GM12878 (cell line): ENCODE data around the gene EXOC7. TPM values are rescaled to one million over a fixed set of nuclear protein-coding genes. Genes with fewer than 3 reads are reported as not detected.

ENCODE experiments used
- ATF7 ChIP-seq: fragments of 450-650 bp; IDR thresholded peaks from 2 replicates; pipeline ENCODE4 v1.6.1; 2016; ENCODE audit warnings: low read depth, mild to moderate bottlenecking
- BHLHE40 ChIP-seq, 2 experiments: fragments of 450-650 bp in 1 of 2; IDR thresholded peaks; 2 replicates each; pipeline ENCODE4 v1.6.1; 2011 to 2017; ENCODE audit warnings: low read depth in 2 of 2, borderline replicate concordance in 1 of 2, improper control_type of control experiment in 1 of 2, low read length in 1 of 2, mild to moderate bottlenecking in 1 of 2
- CEBPB ChIP-seq, 2 experiments: fragments of 150-350 bp in 1 of 2; IDR thresholded peaks; 2 replicates each; pipeline ENCODE4 v1.6.1; 2012 to 2014; ENCODE audit warnings: low read depth in 2 of 2, low read length in 2 of 2, borderline replicate concordance in 1 of 2, inconsistent platforms in 1 of 2
- CHD2 ChIP-seq: IDR thresholded peaks from 2 replicates; pipeline ENCODE4 v1.6.1; 2011; ENCODE audit warnings: low read depth, low read length, improper control_type of control experiment, borderline replicate concordance
- CREB1 ChIP-seq: IDR thresholded peaks from 2 replicates; pipeline ENCODE4 v1.6.1; 2012; ENCODE audit warnings: low read depth, mild to moderate bottlenecking, inconsistent platforms
- EED ChIP-seq: sonication (generic); IDR thresholded peaks from 2 replicates; pipeline ENCODE4 v1.6.1; 2016; ENCODE audit warnings: antibody characterized with exemption, low read depth
- ETV6 ChIP-seq, 2 experiments: fragments of 450-650 bp in 1 of 2; IDR thresholded peaks in 1 of 2; conservative IDR thresholded peaks in 1 of 2; 2 replicates each; pipeline ENCODE4 v1.6.1; 2014; ENCODE audit warnings: antibody characterized with exemption in 1 of 2, borderline replicate concordance in 1 of 2, low read depth in 1 of 2, mild to moderate bottlenecking in 1 of 2, moderate library complexity in 1 of 2
- FOXK2 ChIP-seq: fragments of 450-650 bp; IDR thresholded peaks from 2 replicates; pipeline ENCODE4 v1.6.1; 2017; ENCODE audit warnings: mild to moderate bottlenecking, moderate library complexity
- FOXM1 ChIP-seq: IDR thresholded peaks from 2 replicates; pipeline ENCODE4 v1.6.1; 2012; ENCODE audit warnings: low read depth, mild to moderate bottlenecking, inconsistent platforms, low read length, moderate library complexity
- HDAC2 ChIP-seq: fragments of 200-600 bp; sonication (generic); IDR thresholded peaks from 2 replicates; pipeline ENCODE4 v1.6.1; 2017
- KAT2A ChIP-seq: conservative IDR thresholded peaks from 2 replicates; pipeline ENCODE4 v1.6.1; 2011; ENCODE audit warnings: low read depth, low read length; ENCODE audit not compliant: control insufficient read depth
- KLF5 ChIP-seq: fragments of 450-650 bp; IDR thresholded peaks from 2 replicates; pipeline ENCODE4 v1.6.1; 2014; ENCODE audit warnings: mild to moderate bottlenecking; ENCODE audit not compliant: partially characterized antibody
- MLLT1 ChIP-seq: fragments of 450-650 bp; IDR thresholded peaks from 2 replicates; pipeline ENCODE4 v1.6.1; 2016; ENCODE audit warnings: mild to moderate bottlenecking
- NFXL1 ChIP-seq: fragments of 450-650 bp; IDR thresholded peaks from 2 replicates; pipeline ENCODE4 v1.6.1; 2017; ENCODE audit warnings: antibody characterized with exemption, mild to moderate bottlenecking, borderline replicate concordance
- POLR2A ChIP-seq: IDR thresholded peaks from 2 replicates; pipeline ENCODE4 v1.6.1; 2011; ENCODE audit warnings: low read depth, mild to moderate bottlenecking, low read length
- POLR2AphosphoS2 ChIP-seq: IDR thresholded peaks from 2 replicates; pipeline ENCODE4 v1.6.1; 2011; ENCODE audit warnings: low read depth, mild to moderate bottlenecking, low read length, improper control_type of control experiment, moderate library complexity
- RUNX3 ChIP-seq: IDR thresholded peaks from 2 replicates; pipeline ENCODE4 v1.6.1; 2012; ENCODE audit warnings: low read length, inconsistent platforms
- SIN3A ChIP-seq: IDR thresholded peaks from 2 replicates; pipeline ENCODE4 v1.6.1; 2012; ENCODE audit warnings: low read depth, low read length, improper control_type of control experiment
- STAT1 ChIP-seq: fragments of 450-650 bp; conservative IDR thresholded peaks from 2 replicates; pipeline ENCODE4 v1.6.1; 2014; ENCODE audit warnings: antibody characterized with exemption, mild to moderate bottlenecking
- TCF7 ChIP-seq: IDR thresholded peaks from 2 replicates; pipeline ENCODE4 v1.6.1; 2014; ENCODE audit warnings: antibody characterized with exemption, borderline replicate concordance
- ZNF274 ChIP-seq: IDR thresholded peaks from one replicate; pipeline ENCODE4 v1.8.0; 2011; ENCODE audit not compliant: insufficient read length, insufficient read depth
- polyA plus RNA-seq, 11 experiments: library from polyadenylated mRNA; depleted of rRNA in 4 of 11; unstranded in 6 of 11; stranded (reverse) in 5 of 11; fragments of >200 nt; fragmentation: Nextera tagmentation in 4 of 11; fragmentation: Illumina TruSeq in 1 of 11; extraction: Ambion mirVana in 4 of 11; extraction: Trizol in 1 of 11; gene quantifications; 1 replicate in 1 of 11; 2 replicates in 10 of 11; pipeline versions ENCODE4 v1.2.1 to v1.2.3, GENCODE V29; 2011 to 2016; ENCODE audit warnings: inconsistent platforms in 2 of 11, missing spikeins in 2 of 11, low read depth in 1 of 11
- total RNA-seq, 4 experiments: library from RNA; depleted of rRNA in 3 of 4; stranded (reverse); fragments of >200 nt in 3 of 4; fragmentation: Illumina TruSeq in 1 of 4; extraction: Trizol in 1 of 4; gene quantifications; 2 replicates each; pipeline versions ENCODE4 v1.2.1 to v1.2.3, GENCODE V29; 2013 to 2021
- TF ChIP-seq, protein P1 (sequence below), 3 experiments: IDR thresholded peaks in 2 of 3; conservative IDR thresholded peaks in 1 of 3; 2 replicates each; pipeline ENCODE4 v1.5.1; 2011; ENCODE audit warnings: low read depth in 3 of 3, low read length in 3 of 3, mild to moderate bottlenecking in 3 of 3, control low read depth in 2 of 3, moderate library complexity in 2 of 3, inconsistent platforms in 1 of 3, mixed read lengths in 1 of 3; ENCODE audit not compliant: control insufficient read depth in 2 of 3, insufficient read depth in 1 of 3; ENCODE audit errors: extremely low read depth in 1 of 3
- TF ChIP-seq, protein P2 (sequence below): fragments of 450-650 bp; IDR thresholded peaks from 2 replicates; pipeline ENCODE4 v1.6.1; 2018; ENCODE audit warnings: mild to moderate bottlenecking, low read depth, moderate library complexity; ENCODE audit not compliant: partially characterized antibody
- TF ChIP-seq, protein P3 (sequence below): IDR thresholded peaks from 2 replicates; pipeline ENCODE4 v1.6.1; 2012; ENCODE audit warnings: low read depth, low read length, improper control_type of control experiment

Gene EXOC7
- total and polyA plus RNA-seq, 10 of the 15 experiments (the other 5 are each of a cell fraction or from before 2014, with no cell fraction given): 18.8 to 71.3 (median 48.2) TPM

GRCh38 chr17:76072148-76072858 is 31.3 kb downstream of the EXOC7 start, which contains the start of gene SRP68 (continued):
- TF ChIP-seq POLR2AphosphoS2 (peak; percentile 67), EED (no peak), FOXM1 (no peak), CHD2 (0 out of 2 replicates have a peak, but pooled peaks have one; percentile 28), FOXK2 (no peak), HDAC2 (no peak), KAT2A (no peak), ATF7 (no peak), BHLHE40 (IDR thresholded peaks at IDR 0.05; ENCODE audit: borderline replicate concordance in 1 of 2, low read depth in 2 of 2, low read length in 1 of 2) (peak in 1 of 2 experiments; percentile 49; a peak in 1 of 4 replicates), CEBPB (IDR thresholded peaks at IDR 0.05; ENCODE audit: borderline replicate concordance in 1 of 2, low read depth in 2 of 2, low read length in 2 of 2) (no peak), POLR2A (peak; percentile 92), ETV6 (conservative IDR thresholded peaks at IDR 0.05 in 1 of 2, IDR thresholded peaks at IDR 0.05 in 1 of 2; ENCODE audit: borderline replicate concordance in 1 of 2, low read depth in 1 of 2) (no peak), ZNF274 (no peak), TCF7 (no peak), NFXL1 (no peak), MLLT1 (no peak), SIN3A (no peak; the same call in none of the 2 replicates), KLF5 (no peak), RUNX3 (no peak), STAT1 (peak; percentile 83; the same call in 1 of the 2 replicates), CREB1 (0 out of 2 replicates have a peak, but pooled peaks have one; percentile 29)
- TF ChIP-seq, protein P1, sequence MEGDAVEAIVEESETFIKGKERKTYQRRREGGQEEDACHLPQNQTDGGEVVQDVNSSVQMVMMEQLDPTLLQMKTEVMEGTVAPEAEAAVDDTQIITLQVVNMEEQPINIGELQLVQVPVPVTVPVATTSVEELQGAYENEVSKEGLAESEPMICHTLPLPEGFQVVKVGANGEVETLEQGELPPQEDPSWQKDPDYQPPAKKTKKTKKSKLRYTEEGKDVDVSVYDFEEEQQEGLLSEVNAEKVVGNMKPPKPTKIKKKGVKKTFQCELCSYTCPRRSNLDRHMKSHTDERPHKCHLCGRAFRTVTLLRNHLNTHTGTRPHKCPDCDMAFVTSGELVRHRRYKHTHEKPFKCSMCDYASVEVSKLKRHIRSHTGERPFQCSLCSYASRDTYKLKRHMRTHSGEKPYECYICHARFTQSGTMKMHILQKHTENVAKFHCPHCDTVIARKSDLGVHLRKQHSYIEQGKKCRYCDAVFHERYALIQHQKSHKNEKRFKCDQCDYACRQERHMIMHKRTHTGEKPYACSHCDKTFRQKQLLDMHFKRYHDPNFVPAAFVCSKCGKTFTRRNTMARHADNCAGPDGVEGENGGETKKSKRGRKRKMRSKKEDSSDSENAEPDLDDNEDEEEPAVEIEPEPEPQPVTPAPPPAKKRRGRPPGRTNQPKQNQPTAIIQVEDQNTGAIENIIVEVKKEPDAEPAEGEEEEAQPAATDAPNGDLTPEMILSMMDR (IDR thresholded peaks at IDR 0.05 in 2 of 3, conservative IDR thresholded peaks at IDR 0.05 in 1 of 3; ENCODE audit: control insufficient read depth in 2 of 3, extremely low read depth in 1 of 3, insufficient read depth in 1 of 3, low read depth in 3 of 3, low read length in 3 of 3): no peak
- TF ChIP-seq, protein P2, sequence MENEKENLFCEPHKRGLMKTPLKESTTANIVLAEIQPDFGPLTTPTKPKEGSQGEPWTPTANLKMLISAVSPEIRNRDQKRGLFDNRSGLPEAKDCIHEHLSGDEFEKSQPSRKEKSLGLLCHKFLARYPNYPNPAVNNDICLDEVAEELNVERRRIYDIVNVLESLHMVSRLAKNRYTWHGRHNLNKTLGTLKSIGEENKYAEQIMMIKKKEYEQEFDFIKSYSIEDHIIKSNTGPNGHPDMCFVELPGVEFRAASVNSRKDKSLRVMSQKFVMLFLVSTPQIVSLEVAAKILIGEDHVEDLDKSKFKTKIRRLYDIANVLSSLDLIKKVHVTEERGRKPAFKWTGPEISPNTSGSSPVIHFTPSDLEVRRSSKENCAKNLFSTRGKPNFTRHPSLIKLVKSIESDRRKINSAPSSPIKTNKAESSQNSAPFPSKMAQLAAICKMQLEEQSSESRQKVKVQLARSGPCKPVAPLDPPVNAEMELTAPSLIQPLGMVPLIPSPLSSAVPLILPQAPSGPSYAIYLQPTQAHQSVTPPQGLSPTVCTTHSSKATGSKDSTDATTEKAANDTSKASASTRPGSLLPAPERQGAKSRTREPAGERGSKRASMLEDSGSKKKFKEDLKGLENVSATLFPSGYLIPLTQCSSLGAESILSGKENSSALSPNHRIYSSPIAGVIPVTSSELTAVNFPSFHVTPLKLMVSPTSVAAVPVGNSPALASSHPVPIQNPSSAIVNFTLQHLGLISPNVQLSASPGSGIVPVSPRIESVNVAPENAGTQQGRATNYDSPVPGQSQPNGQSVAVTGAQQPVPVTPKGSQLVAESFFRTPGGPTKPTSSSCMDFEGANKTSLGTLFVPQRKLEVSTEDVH: no peak
- TF ChIP-seq, protein P3, sequence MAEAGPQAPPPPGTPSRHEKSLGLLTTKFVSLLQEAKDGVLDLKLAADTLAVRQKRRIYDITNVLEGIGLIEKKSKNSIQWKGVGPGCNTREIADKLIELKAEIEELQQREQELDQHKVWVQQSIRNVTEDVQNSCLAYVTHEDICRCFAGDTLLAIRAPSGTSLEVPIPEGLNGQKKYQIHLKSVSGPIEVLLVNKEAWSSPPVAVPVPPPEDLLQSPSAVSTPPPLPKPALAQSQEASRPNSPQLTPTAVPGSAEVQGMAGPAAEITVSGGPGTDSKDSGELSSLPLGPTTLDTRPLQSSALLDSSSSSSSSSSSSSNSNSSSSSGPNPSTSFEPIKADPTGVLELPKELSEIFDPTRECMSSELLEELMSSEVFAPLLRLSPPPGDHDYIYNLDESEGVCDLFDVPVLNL: no peak
